Embryonic facial prominence (tissue), 1 donor: ENCODE results near the gene OPTN.
"Not testable (repeated sequence)": the region's sequence is repeated elsewhere in the genome, so short reads cannot be mapped to it uniquely, and the experiment has no call there.

Experiments used
- DNase-seq: peaks from one replicate; pipeline ENCODE4 v3.0.0-alpha.2; 2016; ENCODE audit errors: extremely low spot score

OPTN gene

GRCh38 chr10:13099666-13100348 lies at the start of gene OPTN:
Gene OPTN, plus strand, starts transcription at chr10:13100163. Its CDS starts 8,960 bp downstream, at chr10:13109123.
- DNase-seq: peak; percentile 66

- DNase-seq: no peak
Measured at GRCh38 chr10:13051126-13051694, 48.8 kb upstream of the OPTN start.

- DNase-seq: not testable (repeated sequence)
Measured at GRCh38 chr10:13053208-13053607, 46.8 kb upstream of the OPTN start.

GRCh38 chr10:13053794-13054462 lies 46.0 kb upstream of the OPTN start:
- DNase-seq: no peak

GRCh38 chr10:13054844-13055243 lies 45.1 kb upstream of the OPTN start:
- DNase-seq: no peak

- DNase-seq: no peak
Measured at GRCh38 chr10:13056456-13057077, 43.4 kb upstream of the OPTN start.

- DNase-seq: no peak
Measured at GRCh38 chr10:13062803-13063202, 37.2 kb upstream of the OPTN start.

- no peak for DNase-seq
Measured at GRCh38 chr10:13066527-13066926, 33.4 kb upstream of the OPTN start.

GRCh38 chr10:13067431-13067830 lies 32.5 kb upstream of the OPTN start:
- DNase-seq: no peak

- no peak for DNase-seq
Measured at GRCh38 chr10:13068071-13068470, 31.9 kb upstream of the OPTN start.

GRCh38 chr10:13068484-13068883 lies 31.5 kb upstream of the OPTN start:
- DNase-seq: no peak

- no peak for DNase-seq
Measured at GRCh38 chr10:13072339-13072738, 27.6 kb upstream of the OPTN start.

GRCh38 chr10:13074563-13075451 lies 25.2 kb upstream of the OPTN start:
- DNase-seq: peak; percentile 28

- DNase-seq: no peak
Measured at GRCh38 chr10:13078912-13079775, 20.8 kb upstream of the OPTN start.

GRCh38 chr10:13079776-13080050 lies 20.2 kb upstream of the OPTN start:
- DNase-seq: no peak

GRCh38 chr10:13080643-13081042 lies 19.3 kb upstream of the OPTN start:
- DNase-seq: no peak

- not testable (repeated sequence) for DNase-seq
Measured at GRCh38 chr10:13083700-13084099, 16.3 kb upstream of the OPTN start.

- DNase-seq: no peak
Measured at GRCh38 chr10:13086056-13086455, 13.9 kb upstream of the OPTN start.

- no peak for DNase-seq
Measured at GRCh38 chr10:13087601-13087985, 12.4 kb upstream of the OPTN start.

- no peak for DNase-seq
Measured at GRCh38 chr10:13087986-13088618, 11.9 kb upstream of the OPTN start.
